ENCODE results near the gene MICAL3. TPM values are rescaled to one million over a fixed set of nuclear protein-coding genes. Genes with fewer than 3 reads are reported as not detected.

Gene MICAL3
- total RNA-seq, 4 donors from 2014 or later: 24.3 to 29.7 (median 28.2) TPM

- 44 to 62% methylated on average over 9 of the region's 9 CpGs for WGBS, 2 donors
- intact Hi-C loops (cut with DNase I; ENCODE audit: low total_unique reads): no loop called here
- no peak overlapping the region for H3K4me3 ChIP-seq (ENCODE audit: low read depth, poor library complexity, severe bottlenecking)
- no peak for TF ChIP-seq CTCF (IDR thresholded peaks at IDR 0.05)
- TF ChIP-seq POLR2A (IDR thresholded peaks at IDR 0.05): no peak
- no peak for DNase-seq (ENCODE audit: low spot score in 2 of 2)
Observed at GRCh38 chr22:17867160-17867785, 157.1 kb downstream of the MICAL3 start.

GRCh38 chr22:17866621-17867020 lies 157.7 kb downstream of the MICAL3 start:
- intact Hi-C loops (cut with DNase I; ENCODE audit: low total_unique reads): no loop called here

GRCh38 chr22:17866127-17866526 lies 158.2 kb downstream of the MICAL3 start:
- DNase-seq (ENCODE audit: low spot score in 2 of 2): no peak
- intact Hi-C loops (cut with DNase I; ENCODE audit: low total_unique reads): no loop called here
- 77 to 81% methylated on average over 5 of the region's 5 CpGs for WGBS, 2 donors
- TF ChIP-seq POLR2A (IDR thresholded peaks at IDR 0.05) (no peak), CTCF (IDR thresholded peaks at IDR 0.05) (no peak)
- no peak overlapping the region for H3K4me3 ChIP-seq (ENCODE audit: low read depth, poor library complexity, severe bottlenecking)

More at GRCh38 chr22:17866621-17867020, 157.7 kb downstream of the MICAL3 start:
- no peak for DNase-seq (ENCODE audit: low spot score in 2 of 2)
- no peak overlapping the region for H3K4me3 ChIP-seq (ENCODE audit: low read depth, poor library complexity, severe bottlenecking)
- no peak for TF ChIP-seq POLR2A (IDR thresholded peaks at IDR 0.05)
- TF ChIP-seq CTCF (IDR thresholded peaks at IDR 0.05): no peak
- WGBS, 2 donors: 86 to 89% methylated on average over 7 of the region's 7 CpGs

GRCh38 chr22:17865183-17866055 lies 158.9 kb downstream of the MICAL3 start:
- intact Hi-C loops (cut with DNase I; ENCODE audit: low total_unique reads): no loop called here
- 87 to 88% methylated on average over 23 of the region's 23 CpGs for WGBS, 2 donors
- no peak for DNase-seq (ENCODE audit: low spot score in 2 of 2)
- H3K4me3 ChIP-seq (ENCODE audit: low read depth, poor library complexity, severe bottlenecking): no peak overlapping the region
- TF ChIP-seq CTCF (IDR thresholded peaks at IDR 0.05) (no peak), POLR2A (IDR thresholded peaks at IDR 0.05) (no peak)

GRCh38 chr22:17864398-17865182 lies 159.8 kb downstream of the MICAL3 start:
- intact Hi-C loops (cut with DNase I; ENCODE audit: low total_unique reads): no loop called here
- DNase-seq (ENCODE audit: low spot score in 2 of 2): no peak

More at GRCh38 chr22:17864398-17865182, 159.8 kb downstream of the MICAL3 start:
- WGBS, 2 donors: 94 to 96% methylated on average over 27 of the region's 27 CpGs
- no peak overlapping the region for H3K4me3 ChIP-seq (ENCODE audit: low read depth, poor library complexity, severe bottlenecking)
- no peak for TF ChIP-seq POLR2A (IDR thresholded peaks at IDR 0.05)
- no peak for TF ChIP-seq CTCF (IDR thresholded peaks at IDR 0.05)
